HEK293T (cell line): ENCODE measurements around the gene BAHD1.

ENCODE experiments used
- CTCF ChIA-PET: fragments of 350-600 bp; formaldehyde crosslinking; extraction: SDS; loops from one replicate; lab custom pipeline; 2021; ENCODE audit warnings: antibody characterized with exemption, inconsistent platforms; lab: Yijun Ruan, JAX
- POLR2A ChIA-PET: fragments of 350-600 bp; formaldehyde crosslinking; extraction: SDS; loops from one replicate; lab custom pipeline; 2020; ENCODE audit warnings: antibody characterized with exemption, inconsistent platforms; lab: Yijun Ruan, JAX
- DNase-seq: peaks from one replicate; pipeline ENCODE4 v3.0.0; 2012; ENCODE audit warnings: mixed read lengths; ENCODE audit errors: extremely low spot score
- ARNT ChIP-seq: fragments of 450-650 bp; IDR thresholded peaks from 2 replicates; pipeline ENCODE4 v1.6.1; 2017; ENCODE audit warnings: mild to moderate bottlenecking
- BHLHE40 ChIP-seq: fragments of 450-650 bp; IDR thresholded peaks from 2 replicates; pipeline ENCODE4 v1.6.1; 2016; ENCODE audit warnings: mild to moderate bottlenecking, moderate library complexity, borderline replicate concordance
- CTBP1 ChIP-seq: fragments of 450-650 bp; IDR thresholded peaks from 2 replicates; pipeline ENCODE4 v1.6.1; 2016; ENCODE audit warnings: borderline replicate concordance
- ELF4 ChIP-seq: fragments of 450-650 bp; IDR thresholded peaks from 2 replicates; pipeline ENCODE4 v1.6.1; 2017; ENCODE audit warnings: antibody characterized with exemption
- FOXA1 ChIP-seq: fragments of 450-650 bp; IDR thresholded peaks from 2 replicates; pipeline ENCODE4 v1.6.1; 2016; ENCODE audit warnings: mild to moderate bottlenecking
- FOXK2 ChIP-seq: fragments of 450-650 bp; IDR thresholded peaks from 2 replicates; pipeline ENCODE4 v1.6.1; 2016; ENCODE audit warnings: mild to moderate bottlenecking
- FOXM1 ChIP-seq: fragments of 450-650 bp; IDR thresholded peaks from 2 replicates; pipeline ENCODE4 v1.6.1; 2017; ENCODE audit warnings: mild to moderate bottlenecking, borderline replicate concordance
- HDGF ChIP-seq: fragments of 450-650 bp; IDR thresholded peaks from 2 replicates; pipeline ENCODE4 v1.6.1; 2017; ENCODE audit warnings: antibody characterized with exemption, borderline replicate concordance
- L3MBTL2 ChIP-seq: fragments of 450-650 bp; conservative IDR thresholded peaks from 2 replicates; pipeline ENCODE4 v1.6.1; 2016; ENCODE audit warnings: mild to moderate bottlenecking
- LEF1 ChIP-seq: fragments of 450-650 bp; IDR thresholded peaks from 2 replicates; pipeline ENCODE4 v1.6.1; 2017; ENCODE audit warnings: mild to moderate bottlenecking, borderline replicate concordance
- NFRKB ChIP-seq: fragments of 450-650 bp; IDR thresholded peaks from 2 replicates; pipeline ENCODE4 v1.6.1; 2016; ENCODE audit warnings: mild to moderate bottlenecking, moderate library complexity
- SP1 ChIP-seq: fragments of 450-650 bp; IDR thresholded peaks from 2 replicates; pipeline ENCODE4 v1.6.1; 2017
- SUZ12 ChIP-seq: fragments of 450-650 bp; IDR thresholded peaks from 2 replicates; pipeline ENCODE4 v1.6.1; 2016; ENCODE audit warnings: mild to moderate bottlenecking
- TARDBP ChIP-seq: fragments of 450-650 bp; IDR thresholded peaks from 2 replicates; pipeline ENCODE4 v1.6.1; 2016
- ZNF384 ChIP-seq: fragments of 450-650 bp; IDR thresholded peaks from 2 replicates; pipeline ENCODE4 v1.6.1; 2016
- TF ChIP-seq, protein P1 (sequence below): fragments of 450-650 bp; IDR thresholded peaks from 2 replicates; pipeline ENCODE4 v1.6.1; 2016

Gene BAHD1

DNA sequence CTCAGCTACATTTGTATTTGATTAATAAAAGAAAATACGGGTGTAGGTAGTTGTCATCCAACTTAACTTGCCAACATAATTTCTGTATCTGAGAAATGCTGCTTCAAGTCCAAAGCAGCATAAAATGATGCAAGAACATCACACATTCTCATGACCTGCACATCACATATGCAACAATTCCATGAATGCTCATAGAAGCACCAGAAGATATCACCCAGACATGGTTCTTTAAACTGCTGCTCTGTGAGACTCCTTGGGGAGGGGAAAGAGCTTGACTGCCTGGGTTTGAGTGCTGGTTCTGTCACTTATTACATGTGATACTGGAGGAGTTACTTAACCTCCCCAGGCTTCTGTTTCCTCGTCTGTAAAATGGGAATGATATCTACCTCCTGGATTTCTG is 69.4 kb downstream of the BAHD1 start:
- ChIA-PET CTCF (no interaction called here), POLR2A (interaction anchor here (0.6 to 1.0 kb wide), 2 partner anchors 59 to 496 kb away, joined by 3 read pairs; partner anchors contain the start of gene RPUSD2)
- DNase-seq: no peak
- TF ChIP-seq, protein P1, sequence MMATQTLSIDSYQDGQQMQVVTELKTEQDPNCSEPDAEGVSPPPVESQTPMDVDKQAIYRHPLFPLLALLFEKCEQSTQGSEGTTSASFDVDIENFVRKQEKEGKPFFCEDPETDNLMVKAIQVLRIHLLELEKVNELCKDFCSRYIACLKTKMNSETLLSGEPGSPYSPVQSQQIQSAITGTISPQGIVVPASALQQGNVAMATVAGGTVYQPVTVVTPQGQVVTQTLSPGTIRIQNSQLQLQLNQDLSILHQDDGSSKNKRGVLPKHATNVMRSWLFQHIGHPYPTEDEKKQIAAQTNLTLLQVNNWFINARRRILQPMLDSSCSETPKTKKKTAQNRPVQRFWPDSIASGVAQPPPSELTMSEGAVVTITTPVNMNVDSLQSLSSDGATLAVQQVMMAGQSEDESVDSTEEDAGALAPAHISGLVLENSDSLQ: no peak
- TF ChIP-seq FOXK2 (no peak), L3MBTL2 (no peak), FOXA1 (no peak), ZNF384 (no peak), SP1 (no peak), ARNT (no peak), HDGF (no peak), CTBP1 (no peak), BHLHE40 (no peak), ELF4 (no peak), LEF1 (no peak), TARDBP (no peak), FOXM1 (no peak), SUZ12 (no peak), NFRKB (no peak)

GRCh38 chr15:40511093-40511471 is 70.3 kb downstream of the BAHD1 start:
- DNase-seq: no peak
- POLR2A ChIA-PET: no interaction called here
- CTCF ChIA-PET: no interaction called here
- no peak for TF ChIP-seq FOXK2
- TF ChIP-seq ARNT: no peak
- TF ChIP-seq FOXA1: no peak
- TF ChIP-seq LEF1: no peak
- no peak for TF ChIP-seq L3MBTL2
- TF ChIP-seq HDGF: no peak
- TF ChIP-seq SP1: no peak
- TF ChIP-seq SUZ12: no peak
- TF ChIP-seq ZNF384: no peak
- TF ChIP-seq NFRKB: no peak
- no peak for TF ChIP-seq ELF4
- TF ChIP-seq FOXM1: no peak
- no peak for TF ChIP-seq BHLHE40
- TF ChIP-seq CTBP1: no peak
- TF ChIP-seq, protein P1: no peak
- TF ChIP-seq TARDBP: no peak

GRCh38 chr15:40511472-40512133 is 70.8 kb downstream of the BAHD1 start:
- CTCF ChIA-PET: no interaction called here
- POLR2A ChIA-PET: no interaction called here

GRCh38 chr15:40512440-40512839 is 71.7 kb downstream of the BAHD1 start:
- TF ChIP-seq L3MBTL2 (no peak), BHLHE40 (no peak), LEF1 (no peak), HDGF (no peak), FOXM1 (no peak), TARDBP (no peak)
- POLR2A ChIA-PET: no interaction called here
- CTCF ChIA-PET: no interaction called here

More at GRCh38 chr15:40511472-40512133, 70.8 kb downstream of the BAHD1 start:
- DNase-seq: no peak
- TF ChIP-seq LEF1 (no peak), FOXK2 (no peak), FOXM1 (no peak), NFRKB (no peak), SP1 (no peak), TARDBP (no peak), CTBP1 (no peak), HDGF (no peak), FOXA1 (no peak), BHLHE40 (no peak), ZNF384 (no peak)

GRCh38 chr15:40513609-40514008 is 72.9 kb downstream of the BAHD1 start:
- DNase-seq: no peak
- TF ChIP-seq FOXK2 (no peak), TARDBP (no peak)
- TF ChIP-seq, protein P1: no peak
- ChIA-PET POLR2A (no interaction called here), CTCF (no interaction called here)

More at GRCh38 chr15:40512440-40512839, 71.7 kb downstream of the BAHD1 start:
- DNase-seq: no peak

GRCh38 chr15:40516322-40516721 is 75.6 kb downstream of the BAHD1 start:
- CTCF ChIA-PET: no interaction called here

More at GRCh38 chr15:40516322-40516721, 75.6 kb downstream of the BAHD1 start:
- POLR2A ChIA-PET: no interaction called here
- TF ChIP-seq SP1 (no peak), ELF4 (no peak), HDGF (no peak), CTBP1 (no peak), LEF1 (no peak), FOXA1 (no peak), SUZ12 (no peak), ZNF384 (no peak), BHLHE40 (no peak), ARNT (no peak), TARDBP (no peak), L3MBTL2 (no peak), FOXM1 (no peak), NFRKB (no peak), FOXK2 (no peak)
- TF ChIP-seq, protein P1: no peak
- no peak for DNase-seq
